ENCODE measurements around the gene CTSK. TPM values are rescaled to one million over a fixed set of nuclear protein-coding genes. Genes with fewer than 3 reads are reported as not detected.

CTSK gene
- total RNA-seq, 1 experiment from 2014 or later, result 4.7 TPM

GRCh38 chr1:150760013-150760412, 48.0 kb downstream of the CTSK start:
- 0 out of 2 replicates have a peak, but pooled peaks cover 5% of the 10 kb centered on the region for H3F3A ChIP-seq (ENCODE audit: insufficient read depth, low read depth)
- H3K9me2 ChIP-seq (ENCODE audit: insufficient read depth), result no peaks in the 10 kb centered on the region
- ChIA-PET CTCF (no interaction called here), POLR2A (ENCODE audit: unreplicated experiment) (no interaction called here)
- no peak overlapping the region for H3K4me3 ChIP-seq
- no peaks in the 10 kb centered on the region for H3K36me3 ChIP-seq (ENCODE audit: low read depth)
- intact Hi-C loops (cut with micrococcal nuclease; ENCODE audit: unreplicated experiment), result no loop called here
- DNase-seq, result no peak
- no peak for TF ChIP-seq CTCF (conservative IDR thresholded peaks at IDR 0.05)
- BruUV-seq (replicated peaks), result no TSS peak
- 0 out of 2 replicates have a peak, but pooled peaks cover 8% of the 10 kb centered on the region for H3K4me1 ChIP-seq (replicated peaks; ENCODE audit: insufficient read depth)
- H3K27ac ChIP-seq, result no peak overlapping the region
- no peaks in the 10 kb centered on the region for H3K9me3 ChIP-seq (ENCODE audit: insufficient read depth, low read depth)
- H3K79me2 ChIP-seq (ENCODE audit: low read depth), result no peaks in the 10 kb centered on the region
- no peak overlapping the region for H2AFZ ChIP-seq
- H3K27me3 ChIP-seq (ENCODE audit: insufficient read depth, low read depth), result no peaks in the 10 kb centered on the region
- H4K20me1 ChIP-seq (ENCODE audit: insufficient read depth), result no peaks in the 10 kb centered on the region
- H3K4me2 ChIP-seq, result no peak overlapping the region

- ChIA-PET POLR2A (ENCODE audit: unreplicated experiment) (no interaction called here), CTCF (no interaction called here)
- H3K36me3 ChIP-seq (ENCODE audit: low read depth), result no peaks in the 10 kb centered on the region
- no peaks in the 10 kb centered on the region for H3F3A ChIP-seq (ENCODE audit: insufficient read depth, low read depth)
- H3K4me3 ChIP-seq, result no peak overlapping the region
- no peak overlapping the region for H3K4me2 ChIP-seq
- no peak for DNase-seq
- TF ChIP-seq EZH2 (IDR thresholded peaks at IDR 0.05; ENCODE audit: low read depth), result no peak
- TF ChIP-seq CTCF (conservative IDR thresholded peaks at IDR 0.05), result no peak
- no peaks in the 10 kb centered on the region for H3K27me3 ChIP-seq (ENCODE audit: insufficient read depth, low read depth)
- H3K27ac ChIP-seq, result no peak overlapping the region
- H2AFZ ChIP-seq, result no peak overlapping the region
- H4K20me1 ChIP-seq (ENCODE audit: insufficient read depth), result no peaks in the 10 kb centered on the region
- H3K9me2 ChIP-seq (ENCODE audit: insufficient read depth), result no peaks in the 10 kb centered on the region
- H3K79me2 ChIP-seq (ENCODE audit: low read depth), result no peaks in the 10 kb centered on the region
- no peaks in the 10 kb centered on the region for H3K4me1 ChIP-seq (replicated peaks; ENCODE audit: insufficient read depth)
- intact Hi-C loops (cut with micrococcal nuclease; ENCODE audit: unreplicated experiment), result no loop called here
- BruUV-seq (replicated peaks), result no TSS peak
- H3K9me3 ChIP-seq (ENCODE audit: insufficient read depth, low read depth), result no peaks in the 10 kb centered on the region
Observed at GRCh38 chr1:150753416-150753815, 54.6 kb downstream of the CTSK start.

GRCh38 chr1:150751443-150751842, 56.6 kb downstream of the CTSK start:
- ChIA-PET POLR2A (ENCODE audit: unreplicated experiment) (no interaction called here), CTCF (no interaction called here)
- no peaks in the 10 kb centered on the region for H3K9me3 ChIP-seq (ENCODE audit: insufficient read depth, low read depth)
- no peaks in the 10 kb centered on the region for H4K20me1 ChIP-seq (ENCODE audit: insufficient read depth)
- H3K36me3 ChIP-seq (ENCODE audit: low read depth), result no peaks in the 10 kb centered on the region
- H3K4me1 ChIP-seq (replicated peaks; ENCODE audit: insufficient read depth), result no peaks in the 10 kb centered on the region
- no peak overlapping the region for H2AFZ ChIP-seq
- no peak for DNase-seq
- no TSS peak for BruUV-seq (replicated peaks)
- no peaks in the 10 kb centered on the region for H3K27me3 ChIP-seq (ENCODE audit: insufficient read depth, low read depth)
- H3K79me2 ChIP-seq (ENCODE audit: low read depth), result no peaks in the 10 kb centered on the region
- H3K4me2 ChIP-seq, result no peak overlapping the region
- TF ChIP-seq CTCF (conservative IDR thresholded peaks at IDR 0.05) (no peak), EZH2 (IDR thresholded peaks at IDR 0.05; ENCODE audit: low read depth) (no peak)
- intact Hi-C loops (cut with micrococcal nuclease; ENCODE audit: unreplicated experiment), result no loop called here
- H3K27ac ChIP-seq, result no peak overlapping the region
- no peaks in the 10 kb centered on the region for H3K9me2 ChIP-seq (ENCODE audit: insufficient read depth)
- no peak overlapping the region for H3K4me3 ChIP-seq
- H3F3A ChIP-seq (ENCODE audit: insufficient read depth, low read depth), result no peaks in the 10 kb centered on the region
